GM19324 (cell line): ENCODE results near the gene RSAD1.

Experiments used
- ATAC-seq: cut with Tn5 transposase; IDR thresholded peaks from one replicate; pipeline ENCODE4 v1.9.1; 2021; ENCODE audit warnings: mild to moderate bottlenecking, moderate library complexity; ENCODE audit not compliant: unreplicated experiment, low FRiP score

RSAD1 gene

DNA sequence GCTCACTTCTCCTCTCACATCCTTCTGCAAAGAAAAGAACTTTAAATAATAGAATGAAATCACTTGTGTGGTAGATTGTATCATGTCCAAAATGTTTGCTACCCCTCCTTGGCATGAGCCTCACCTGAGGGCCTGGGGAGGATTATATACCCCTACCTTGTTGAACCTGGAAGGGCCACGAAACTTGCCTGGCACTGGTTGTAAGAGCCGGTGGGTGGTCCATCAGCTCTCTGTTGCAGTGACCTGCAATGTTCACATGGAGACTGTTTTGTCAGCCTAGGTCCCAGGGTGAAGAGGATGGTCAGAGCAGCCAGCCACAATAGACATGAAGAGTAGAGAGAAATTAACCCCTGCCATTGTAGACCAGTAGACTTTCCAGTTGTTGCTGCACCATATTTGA, 10.2 kb downstream of the RSAD1 start:
- no peak for ATAC-seq

DNA sequence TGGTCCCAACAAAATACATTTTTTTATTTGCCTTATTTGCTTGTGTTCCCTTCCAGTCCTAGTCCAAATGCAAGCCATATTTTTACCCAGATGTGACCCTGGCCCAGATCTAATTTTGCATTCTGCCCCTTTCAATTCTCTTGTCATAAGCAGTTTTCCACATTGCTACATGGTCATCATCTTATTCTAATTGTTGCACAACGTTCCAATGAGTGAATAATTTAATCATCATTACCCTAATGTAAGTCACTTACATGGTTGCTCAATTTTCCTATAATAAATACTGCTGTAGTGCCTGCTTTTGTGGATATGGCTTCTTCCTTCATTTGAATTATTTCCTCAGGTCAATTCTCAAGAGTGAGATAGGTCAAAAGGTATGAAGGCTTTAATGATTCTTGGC, 12.8 kb downstream of the RSAD1 start:
- no peak for ATAC-seq

DNA sequence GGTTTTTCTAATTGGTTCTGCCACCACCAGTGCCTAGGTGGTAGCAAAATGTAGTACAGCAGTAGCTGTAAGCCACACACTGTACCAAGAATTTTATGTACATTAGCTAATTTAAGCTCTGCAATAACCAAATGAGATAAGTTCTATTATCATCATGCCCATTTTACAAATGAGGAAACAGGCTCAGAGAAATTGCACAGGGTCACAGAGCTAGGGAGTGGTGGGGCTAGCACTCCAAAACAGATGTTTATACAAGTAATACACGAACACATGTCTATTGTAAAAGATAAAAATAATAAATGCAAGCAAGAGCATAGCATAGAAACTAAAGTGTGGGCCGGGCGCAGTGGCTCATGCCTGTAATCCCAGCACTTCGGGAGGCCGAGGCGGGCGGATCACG, 13.6 kb downstream of the RSAD1 start:
- ATAC-seq, result no peak

DNA sequence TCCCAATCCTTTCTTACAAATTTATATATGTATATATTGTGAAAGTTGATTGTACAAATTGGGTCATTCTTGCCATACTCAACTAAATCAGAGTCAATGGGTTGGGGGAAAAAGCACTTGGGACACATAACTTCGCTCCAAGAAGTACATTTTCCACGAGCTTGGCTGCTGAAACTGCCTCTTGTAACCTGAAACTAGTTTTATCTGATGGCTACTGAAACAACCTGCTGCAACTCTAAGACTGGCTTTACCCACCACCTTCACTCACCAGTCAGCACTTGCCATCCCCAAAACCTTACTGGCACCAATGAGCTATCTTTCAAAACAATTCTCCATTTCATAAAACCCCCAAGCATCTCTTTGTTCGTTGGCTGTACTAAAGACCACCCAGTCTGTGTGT, 15.1 kb downstream of the RSAD1 start:
- no peak for ATAC-seq

DNA sequence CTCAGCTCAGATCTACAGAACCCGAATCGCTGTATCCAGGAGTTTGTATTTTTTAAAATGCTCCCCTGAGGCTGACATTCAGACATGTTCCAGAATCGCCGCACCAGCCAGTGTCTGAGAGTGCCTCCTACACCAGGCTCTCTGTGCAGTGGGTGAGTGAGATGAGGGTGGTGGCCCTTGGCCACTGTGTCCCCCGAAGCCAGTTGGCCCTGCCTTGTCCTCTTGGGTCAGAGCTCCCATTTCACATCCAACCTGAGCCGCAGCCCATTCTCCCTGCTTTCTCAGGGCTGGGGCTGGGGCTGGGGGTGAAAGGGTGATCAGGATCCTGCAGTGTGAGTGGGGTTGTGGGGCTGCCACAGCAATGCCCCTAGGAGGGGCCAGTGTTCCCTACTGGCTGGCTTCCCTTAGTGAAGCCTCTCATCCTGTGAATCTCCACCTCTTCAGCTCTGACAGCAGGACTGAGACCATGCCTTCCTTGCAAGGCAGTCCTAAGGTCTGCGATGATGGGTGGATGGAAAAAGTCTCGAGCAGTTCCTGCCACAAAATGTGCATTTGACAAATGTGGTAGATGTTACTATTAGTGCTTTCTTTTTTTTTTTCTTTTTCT, 16.7 kb downstream of the RSAD1 start:
- ATAC-seq, result no peak

DNA sequence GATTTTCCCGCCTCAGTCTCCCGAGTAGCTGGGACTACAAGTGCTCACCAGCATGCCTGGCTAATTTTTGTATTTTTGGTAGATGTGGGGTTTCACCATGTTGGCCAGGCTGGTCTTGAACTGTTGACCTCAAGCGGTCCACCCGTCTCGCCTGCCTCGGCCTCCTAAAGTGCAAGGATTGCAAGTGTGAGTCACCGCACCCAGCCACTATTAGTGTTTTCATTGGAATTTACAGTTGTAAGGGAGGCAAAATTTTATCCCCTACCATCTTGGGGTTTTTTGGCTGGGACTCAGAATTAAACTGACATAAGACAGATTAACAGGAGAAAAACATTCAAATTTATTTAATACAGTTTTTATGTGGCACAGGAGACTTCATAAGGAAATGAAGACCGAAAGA, 17.3 kb downstream of the RSAD1 start:
- no peak for ATAC-seq

DNA sequence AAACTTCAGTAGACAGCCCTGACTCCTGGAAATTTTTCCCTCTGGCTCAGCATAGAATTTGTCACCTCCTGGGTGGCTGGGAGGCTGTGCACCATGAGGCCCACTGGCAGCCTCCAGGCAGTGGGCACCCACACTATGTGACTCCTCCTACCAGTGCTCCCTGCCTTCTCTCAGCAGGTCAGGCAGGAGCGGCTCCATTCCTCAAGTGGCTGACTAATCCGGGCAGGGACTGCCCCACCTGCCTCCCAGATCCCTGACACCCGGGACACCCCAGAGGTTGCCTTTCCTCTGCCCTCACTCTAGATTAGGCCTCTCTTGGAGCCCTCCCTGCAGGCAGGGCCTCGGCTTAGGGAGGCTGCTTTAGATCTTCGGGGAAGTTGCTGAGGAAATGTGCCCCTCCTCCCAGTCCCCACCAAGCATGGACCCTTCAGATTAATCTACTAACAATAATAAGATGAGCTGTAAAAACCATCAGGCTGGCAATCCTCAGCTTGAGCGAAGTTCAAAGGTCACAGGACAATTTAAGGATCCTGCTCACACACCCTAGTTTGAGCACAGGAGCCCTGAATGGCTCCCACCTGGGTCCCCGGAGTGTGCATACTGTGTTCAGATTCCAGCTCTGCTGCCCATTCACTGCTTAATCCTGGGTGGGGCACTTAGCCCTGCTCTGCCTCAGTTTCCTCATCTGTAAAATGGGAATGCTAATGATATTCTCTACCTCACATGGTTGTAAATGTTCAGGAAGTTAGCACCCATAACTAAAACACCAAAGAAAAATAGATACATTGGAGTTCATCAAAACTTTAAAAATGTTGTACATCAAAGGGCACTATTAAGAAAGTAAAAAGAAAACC, 19.6 kb downstream of the RSAD1 start:
- ATAC-seq, result no peak

DNA sequence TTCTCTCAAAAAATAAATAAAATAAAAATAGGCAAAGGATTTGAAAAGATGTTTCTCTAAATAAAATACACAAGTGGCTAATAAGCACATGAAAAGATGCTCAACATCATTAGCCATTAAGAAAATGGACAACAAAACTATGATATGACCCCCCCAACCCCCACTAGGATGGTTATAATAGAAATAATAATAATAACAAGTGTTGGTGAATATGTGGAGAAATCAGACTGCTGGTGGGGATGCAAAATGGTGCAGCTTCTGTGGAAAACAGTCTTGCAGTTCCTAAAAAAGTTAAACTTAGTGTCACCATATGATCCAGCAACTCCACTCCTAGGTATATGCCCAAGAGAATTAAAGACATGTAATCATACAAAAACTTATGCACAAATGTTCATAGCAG, 20.6 kb downstream of the RSAD1 start:
- ATAC-seq, result no peak

DNA sequence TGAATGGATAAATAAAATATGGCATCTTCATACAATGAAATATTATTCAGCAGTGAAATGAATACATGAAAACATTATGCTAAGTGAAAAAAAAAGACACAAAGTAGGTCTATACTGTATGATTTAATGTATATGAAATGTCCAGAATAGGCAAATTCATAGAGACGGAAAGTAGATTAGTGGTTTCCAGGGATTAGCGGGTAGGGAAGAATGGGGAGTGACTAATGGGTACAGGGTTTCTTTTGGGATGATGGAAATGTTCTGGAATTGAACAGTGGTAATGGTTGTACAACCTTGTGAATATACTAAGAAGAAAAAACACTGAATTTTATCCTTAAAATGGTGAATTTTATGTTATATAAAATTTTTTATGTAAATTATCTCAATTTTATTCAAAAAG, 21.1 kb downstream of the RSAD1 start:
- ATAC-seq, result no peak

DNA sequence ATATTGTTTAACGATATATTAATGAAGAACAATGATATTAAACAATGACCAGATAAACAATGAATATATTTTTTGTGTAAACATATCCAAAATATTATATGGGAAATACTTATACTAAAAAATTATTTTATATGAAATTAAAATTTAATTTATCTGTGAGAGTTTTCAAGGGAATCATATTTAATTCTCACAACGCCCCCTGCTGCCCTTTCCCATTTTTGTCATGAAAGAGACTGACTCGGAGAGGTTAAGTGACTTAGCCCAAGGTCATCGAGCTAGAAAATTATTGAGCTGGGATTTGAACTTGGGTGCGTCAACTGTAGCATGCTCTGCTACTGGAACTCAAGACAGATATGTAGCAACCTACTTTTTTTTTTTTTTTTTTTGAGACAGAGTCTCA, 22.4 kb downstream of the RSAD1 start:
- ATAC-seq, result no peak

DNA sequence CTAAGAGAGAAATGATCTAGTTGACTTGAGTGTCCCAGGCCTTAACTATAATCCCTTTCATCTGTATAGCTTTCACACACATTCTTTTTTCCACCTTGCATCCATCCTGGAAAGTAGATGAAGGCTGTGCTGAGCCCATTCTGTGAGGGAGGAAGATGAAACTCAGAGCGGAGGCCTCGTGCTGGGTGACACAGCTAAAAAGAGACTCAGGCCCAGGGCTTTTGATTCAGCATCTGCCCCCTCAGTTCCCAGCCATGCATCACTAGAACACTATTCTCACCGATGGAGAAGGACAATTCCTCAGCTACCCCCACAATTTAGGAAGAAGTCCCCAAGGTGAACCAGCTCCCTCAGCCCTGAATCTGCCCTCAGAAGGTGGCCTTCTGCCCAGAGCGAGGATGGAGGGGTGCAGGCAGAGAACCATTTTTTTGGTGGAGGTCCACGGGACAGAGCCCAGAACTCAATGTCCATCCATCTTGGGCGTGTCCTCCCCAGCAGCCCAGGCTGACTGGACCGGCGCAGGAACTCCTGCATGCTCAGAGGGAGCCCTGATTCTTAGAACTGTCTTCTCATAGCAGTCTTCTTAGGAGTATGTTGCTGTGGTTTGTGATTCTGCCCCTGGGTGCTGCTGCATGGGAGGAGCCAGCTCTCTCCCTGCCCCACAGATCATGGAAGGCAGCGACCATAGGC, 23.8 kb downstream of the RSAD1 start:
- ATAC-seq, result no peak

DNA sequence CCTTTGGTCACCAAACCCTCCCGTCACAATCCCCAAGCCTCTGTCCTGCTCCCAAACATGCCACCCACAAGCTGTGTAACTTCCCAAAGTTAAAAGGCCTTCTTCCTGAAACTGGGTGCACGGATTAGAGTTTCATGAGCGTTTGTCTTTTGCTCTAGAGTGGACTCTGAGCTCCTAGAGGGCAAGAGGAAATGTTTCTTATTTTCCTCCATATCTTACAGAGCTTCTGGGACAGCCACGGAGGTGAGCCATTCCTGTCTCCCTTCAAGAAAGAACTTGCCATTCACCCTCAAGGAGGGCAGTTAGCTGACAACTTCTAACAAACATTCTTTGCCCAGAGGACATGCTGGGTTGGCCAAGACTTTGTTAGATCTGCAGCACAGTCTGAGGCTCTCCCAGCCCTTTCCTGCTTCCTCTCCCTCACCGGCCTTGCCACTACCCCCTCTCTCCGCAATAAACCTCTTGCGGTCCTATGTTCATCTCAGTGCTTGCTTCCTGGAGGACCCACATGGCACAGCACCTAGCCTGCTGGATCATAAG, 27.0 kb downstream of the RSAD1 start:
- no peak for ATAC-seq

DNA sequence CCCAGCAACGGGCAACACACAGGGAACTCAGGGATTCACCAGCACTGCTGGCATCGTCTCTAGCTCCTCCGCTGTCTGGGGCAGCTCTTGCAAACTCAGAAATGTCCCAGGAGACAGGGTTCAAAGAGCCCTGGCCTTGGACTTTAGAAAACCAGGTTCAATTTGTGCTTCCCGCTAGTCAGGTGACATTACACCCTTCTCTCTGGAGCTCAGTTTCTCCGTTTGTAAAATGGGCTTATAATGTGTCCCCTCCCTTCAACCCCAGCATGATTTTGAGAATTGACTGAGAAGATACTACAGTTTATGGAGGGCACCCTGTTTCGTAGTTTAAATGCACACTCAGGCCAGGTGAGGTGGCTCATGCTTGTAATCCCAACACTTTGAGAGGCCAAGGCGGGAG, 27.6 kb downstream of the RSAD1 start:
- ATAC-seq, result no peak

DNA sequence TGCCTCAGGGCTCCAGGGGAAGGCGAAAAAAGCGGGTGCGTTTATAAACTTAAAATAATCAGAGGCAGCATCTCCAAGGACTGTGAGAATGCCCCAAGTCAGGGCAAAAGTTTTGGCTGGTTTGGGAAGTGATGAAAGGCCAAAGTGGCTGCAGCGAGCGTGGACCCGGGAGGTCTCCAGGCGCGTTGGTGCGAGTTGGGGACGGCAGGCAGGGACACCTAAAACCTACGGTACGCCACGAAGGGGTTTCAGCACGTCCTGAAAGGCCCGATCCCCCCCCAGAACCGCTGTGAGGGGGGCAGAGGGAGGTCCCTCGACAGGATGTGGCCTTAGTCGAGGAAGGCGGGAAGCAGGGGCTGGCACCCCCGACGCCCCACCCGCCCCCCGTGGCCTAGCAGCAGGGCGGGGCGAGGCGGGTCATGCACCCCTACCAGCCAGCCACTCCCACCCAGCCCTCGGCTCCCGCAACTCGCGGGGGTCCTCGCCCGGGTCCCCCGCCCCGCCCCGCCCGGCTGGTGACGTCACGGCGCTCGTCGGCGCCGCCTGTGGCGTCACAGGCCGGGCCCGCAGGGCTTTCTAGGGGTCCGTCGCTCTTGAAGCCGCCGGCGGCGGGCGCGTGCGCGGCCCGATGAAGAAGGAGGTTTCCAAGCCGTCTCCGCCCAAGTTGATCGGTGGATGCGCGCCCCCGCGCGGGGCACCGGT, 29.4 kb downstream of the RSAD1 start, which contains the start of gene MYCBPAP:
Gene MYCBPAP (plus strand): TSS at position 569 of the 702 bp plus-strand sequence. CDS start 236 bp downstream, outside the sequence.
- ATAC-seq, result peak; percentile 69

DNA sequence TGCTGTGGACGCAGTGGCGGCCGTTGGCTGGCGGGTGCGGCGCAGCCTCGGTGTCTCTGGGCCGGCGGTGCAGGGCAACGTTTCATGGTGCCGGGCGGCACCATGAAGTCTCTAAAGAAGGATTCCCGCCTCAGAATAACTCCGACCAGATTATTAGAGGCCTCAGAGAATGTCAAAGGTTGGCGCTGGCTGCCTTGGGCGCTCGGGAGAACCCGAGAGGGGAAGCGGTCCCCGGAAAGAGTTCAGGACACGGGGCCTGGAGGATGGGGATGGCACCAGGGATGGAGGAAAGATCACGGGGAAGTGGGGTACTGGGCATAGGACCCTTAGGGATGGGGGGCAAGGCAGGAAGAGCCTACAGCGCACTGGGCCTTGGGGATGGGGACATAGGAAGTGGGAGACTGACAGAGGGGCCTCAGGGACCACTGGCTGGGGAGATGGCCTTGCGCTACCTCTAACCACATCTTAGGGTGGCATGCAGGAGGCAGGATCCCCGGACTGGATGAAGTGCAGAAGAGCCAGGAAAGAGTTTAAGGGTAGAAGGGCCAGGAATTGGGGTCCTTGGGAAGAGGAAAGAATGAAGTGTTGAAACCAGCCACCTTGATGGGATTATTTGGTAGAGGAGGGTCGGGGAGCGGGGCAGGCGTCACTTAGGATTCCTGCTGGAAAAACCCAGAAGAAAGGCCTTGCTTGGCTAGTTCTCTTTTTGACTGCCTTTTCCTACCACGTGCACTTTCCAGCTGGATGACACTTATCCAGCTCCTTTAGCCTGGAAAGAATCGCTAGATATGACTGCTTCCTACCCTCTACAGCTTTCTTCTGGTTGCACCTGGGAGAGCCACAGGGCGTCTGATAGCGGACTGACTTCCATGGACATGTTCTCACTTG, 30.2 kb downstream of the RSAD1 start:
- ATAC-seq, result no peak

DNA sequence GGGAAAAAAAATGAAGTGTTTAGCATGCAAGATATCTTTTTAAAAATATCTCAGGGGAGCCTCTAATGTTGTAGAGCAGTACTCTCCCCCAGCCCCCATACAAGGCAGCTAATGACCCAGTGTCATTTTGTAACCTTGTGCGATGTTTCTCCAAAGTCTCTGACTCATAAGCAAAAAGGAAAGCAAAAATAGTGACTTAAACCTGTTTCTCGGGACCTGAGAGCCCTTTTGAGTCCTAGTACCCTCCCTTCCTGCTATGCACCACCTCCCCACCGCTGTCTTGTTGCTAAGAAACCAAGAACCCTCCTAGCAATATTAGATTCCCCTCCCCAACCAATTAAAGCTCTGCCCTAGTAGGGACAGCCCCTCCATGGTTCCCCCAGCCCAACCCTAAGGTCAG, 32.4 kb downstream of the RSAD1 start:
- ATAC-seq, result no peak

DNA sequence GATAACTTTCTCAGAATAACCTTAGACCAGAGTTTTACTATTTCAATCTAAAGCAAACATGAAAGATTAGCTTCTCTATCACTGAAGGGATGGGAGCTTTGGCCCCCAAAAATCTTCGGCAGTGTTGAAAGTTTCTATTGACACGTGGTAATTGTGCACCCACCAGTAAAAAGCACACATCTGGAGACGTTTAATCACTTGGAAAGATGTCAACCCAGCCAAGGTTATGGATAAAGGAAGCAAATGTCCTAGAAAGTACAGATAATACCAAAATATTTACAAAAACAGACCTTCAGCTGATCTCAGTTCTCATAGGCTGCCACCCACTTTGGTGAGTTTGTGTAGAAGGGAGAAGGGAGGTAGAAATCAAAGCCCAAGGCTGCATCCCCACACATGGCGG, 34.8 kb downstream of the RSAD1 start:
- no peak for ATAC-seq

DNA sequence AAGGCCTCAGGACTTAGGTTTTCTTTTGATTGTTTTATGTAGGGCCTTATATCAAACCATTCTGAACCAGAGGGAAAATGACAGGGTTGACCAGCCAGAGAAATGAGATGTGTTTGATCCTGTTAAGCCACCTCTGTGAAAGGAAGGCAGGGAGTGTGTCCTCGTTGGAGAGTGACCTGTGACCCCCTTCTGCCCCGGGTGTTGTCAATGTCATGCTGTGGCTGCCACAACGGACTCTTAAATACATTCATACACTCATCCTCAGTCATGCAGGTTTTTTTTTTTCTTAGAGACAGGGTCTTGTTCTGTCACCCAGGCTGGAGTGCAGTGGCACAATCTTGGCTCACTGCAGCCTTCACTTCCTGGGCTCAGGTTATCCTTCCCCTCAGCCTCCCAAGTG, 35.7 kb downstream of the RSAD1 start:
- ATAC-seq, result no peak

DNA sequence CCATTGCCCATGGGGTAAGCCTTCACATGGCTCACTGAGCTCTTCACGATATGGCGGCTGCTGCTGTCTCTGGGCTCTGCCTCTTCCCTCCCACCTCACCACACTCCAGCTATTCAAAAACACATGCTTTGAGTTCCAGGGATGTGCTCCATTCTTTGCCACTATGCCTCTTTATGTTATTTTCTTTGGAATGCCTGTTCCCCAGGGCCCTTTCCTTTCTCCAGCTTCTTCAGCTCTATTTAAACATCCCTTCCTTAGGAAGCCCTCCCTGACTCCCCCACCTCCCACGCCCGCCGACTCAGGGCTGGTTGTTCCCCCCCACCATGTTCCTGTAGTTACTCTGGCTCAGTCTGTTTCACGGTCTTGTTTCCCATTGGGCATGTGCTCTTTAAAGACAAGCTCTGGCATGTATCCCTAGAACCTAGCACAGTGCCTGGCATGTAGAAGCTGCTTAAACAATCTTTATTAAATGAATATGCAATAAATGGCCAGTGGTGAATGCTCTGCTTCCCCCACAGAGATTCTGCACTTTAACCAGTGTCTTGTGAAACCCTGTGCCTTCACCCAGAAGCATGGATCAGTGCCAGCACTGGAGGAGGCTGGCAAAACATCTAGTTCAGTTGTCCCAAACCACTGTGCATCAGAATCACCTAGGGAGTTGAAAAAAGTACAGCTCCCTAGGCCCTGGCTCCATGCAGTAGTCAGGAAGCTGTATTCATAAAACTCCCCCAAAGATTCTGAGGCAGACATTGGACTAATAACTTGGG, 36.5 kb downstream of the RSAD1 start:
- no peak for ATAC-seq
